ENCODE data around the gene KRTAP10-1. TPM values are rescaled to one million over a fixed set of nuclear protein-coding genes. Genes with fewer than 3 reads are reported as not detected.
"Not testable (repeated sequence)": the region's sequence is repeated elsewhere in the genome, so short reads cannot be mapped to it uniquely, and the experiment has no call there.

Gene KRTAP10-1
- total RNA-seq, 1 experiment from 2014 or later: not detected

GRCh38 chr21:44550807-44551206 is 10.8 kb upstream of the KRTAP10-1 start:
- ChIA-PET CTCF (interaction anchor here (0.7 kb wide), 1 partner anchor 77 kb away, joined by 3 read pairs; no protein-coding TSS in a partner anchor), POLR2A (no interaction called here)
- H3K9me3 ChIP-seq: peaks cover 6% of the 10 kb centered on the region
- BruUV-seq (replicated peaks): no TSS peak
- H3K27me3 ChIP-seq (replicated peaks; ENCODE audit: control insufficient read depth, insufficient read depth, low read length): no peaks in the 10 kb centered on the region; the same call in 1 of the 2 replicates
- Mint-ChIP-seq H3K9me3 (ENCODE audit: unreplicated experiment) (peaks cover 18% of the 10 kb centered on the region), H3K27me3 (ENCODE audit: insufficient read depth, unreplicated experiment) (peaks cover 5% of the 10 kb centered on the region), H3K4me1 (ENCODE audit: low read depth, unreplicated experiment) (no peaks in the 10 kb centered on the region), H3K36me3 (ENCODE audit: insufficient read depth, unreplicated experiment) (no peaks in the 10 kb centered on the region), H3K4me3 (ENCODE audit: unreplicated experiment) (no peak overlapping the region), H3K27ac (ENCODE audit: unreplicated experiment) (peak overlapping the region; percentile 59)
- H3K4me1 ChIP-seq: 0 out of 2 replicates have a peak, but pooled peaks cover 3% of the 10 kb centered on the region
- TF ChIP-seq, protein P1, sequence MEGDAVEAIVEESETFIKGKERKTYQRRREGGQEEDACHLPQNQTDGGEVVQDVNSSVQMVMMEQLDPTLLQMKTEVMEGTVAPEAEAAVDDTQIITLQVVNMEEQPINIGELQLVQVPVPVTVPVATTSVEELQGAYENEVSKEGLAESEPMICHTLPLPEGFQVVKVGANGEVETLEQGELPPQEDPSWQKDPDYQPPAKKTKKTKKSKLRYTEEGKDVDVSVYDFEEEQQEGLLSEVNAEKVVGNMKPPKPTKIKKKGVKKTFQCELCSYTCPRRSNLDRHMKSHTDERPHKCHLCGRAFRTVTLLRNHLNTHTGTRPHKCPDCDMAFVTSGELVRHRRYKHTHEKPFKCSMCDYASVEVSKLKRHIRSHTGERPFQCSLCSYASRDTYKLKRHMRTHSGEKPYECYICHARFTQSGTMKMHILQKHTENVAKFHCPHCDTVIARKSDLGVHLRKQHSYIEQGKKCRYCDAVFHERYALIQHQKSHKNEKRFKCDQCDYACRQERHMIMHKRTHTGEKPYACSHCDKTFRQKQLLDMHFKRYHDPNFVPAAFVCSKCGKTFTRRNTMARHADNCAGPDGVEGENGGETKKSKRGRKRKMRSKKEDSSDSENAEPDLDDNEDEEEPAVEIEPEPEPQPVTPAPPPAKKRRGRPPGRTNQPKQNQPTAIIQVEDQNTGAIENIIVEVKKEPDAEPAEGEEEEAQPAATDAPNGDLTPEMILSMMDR (IDR thresholded peaks at IDR 0.05; ENCODE audit: insufficient read depth in 1 of 2, low read depth in 1 of 2, low read length in 1 of 2, severe bottlenecking in 1 of 2, unreplicated experiment in 1 of 2): no peak
- intact Hi-C loops (cut with micrococcal nuclease; ENCODE audit: unreplicated experiment): no loop called here
- H3K36me3 ChIP-seq (ENCODE audit: control insufficient read depth, insufficient read depth, low read length): no peaks in the 10 kb centered on the region
- no peak overlapping the region for H3K4me3 ChIP-seq (ENCODE audit: low read depth, low read length)
- DNase-seq: no peak

GRCh38 chr21:44550285-44550684 is 10.3 kb upstream of the KRTAP10-1 start:
- H3K9me3 ChIP-seq; POLR2A ChIA-PET; H3K27me3 Mint-ChIP-seq (ENCODE audit: insufficient read depth, unreplicated experiment); BruUV-seq (replicated peaks); H3K27ac Mint-ChIP-seq (ENCODE audit: unreplicated experiment); DNase-seq; H3K4me3 Mint-ChIP-seq (ENCODE audit: unreplicated experiment); H3K36me3 ChIP-seq (ENCODE audit: control insufficient read depth, insufficient read depth, low read length); H3K36me3 Mint-ChIP-seq (ENCODE audit: insufficient read depth, unreplicated experiment); H3K4me3 ChIP-seq (ENCODE audit: low read depth, low read length); H3K27me3 ChIP-seq (replicated peaks; ENCODE audit: control insufficient read depth, insufficient read depth, low read length); intact Hi-C loops (cut with micrococcal nuclease; ENCODE audit: unreplicated experiment); H3K4me1 Mint-ChIP-seq (ENCODE audit: low read depth, unreplicated experiment); H3K4me1 ChIP-seq: not testable (repeated sequence)
- H3K9me3 Mint-ChIP-seq (ENCODE audit: unreplicated experiment): peaks cover 18% of the 10 kb centered on the region
- CTCF ChIA-PET: interaction anchor here (0.7 kb wide), 1 partner anchor 77 kb away, joined by 3 read pairs; no protein-coding TSS in a partner anchor

DNA sequence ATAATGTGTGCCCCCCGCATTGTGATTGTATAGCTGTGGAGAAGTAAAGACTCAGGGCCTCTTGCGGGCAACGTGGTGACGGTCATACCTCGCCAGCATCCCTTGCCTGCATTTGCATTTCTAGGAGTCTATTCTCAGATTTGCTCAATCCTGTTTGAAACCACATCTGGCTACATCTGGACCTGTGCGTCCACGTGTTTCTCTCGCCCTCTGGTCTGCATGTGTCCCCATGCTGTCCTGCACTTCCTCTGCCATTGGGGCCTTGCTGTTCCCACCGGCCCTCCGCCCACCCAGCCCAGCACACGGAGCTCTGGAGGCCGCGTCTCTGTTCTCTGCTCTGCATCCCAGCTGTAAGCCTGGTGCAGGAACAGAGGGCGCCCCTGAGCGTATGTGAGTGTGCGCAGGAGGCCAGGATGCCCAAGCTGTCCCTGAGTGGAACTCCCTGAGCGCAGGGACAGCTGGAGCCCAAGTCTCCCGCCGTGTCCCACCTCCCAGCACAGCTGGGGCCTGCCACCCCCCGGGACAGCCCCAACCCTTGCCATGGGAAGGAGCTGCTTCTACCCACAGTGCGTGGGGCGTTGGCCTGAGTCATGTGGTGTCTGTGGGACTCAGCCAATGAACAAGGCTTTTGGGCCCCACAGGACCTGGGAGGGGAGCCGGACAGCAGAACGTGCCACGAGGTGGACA is 9.7 kb upstream of the KRTAP10-1 start:
- Histone ChIP-seq H3K4me1 (0 out of 2 replicates have a peak, but pooled peaks cover 3% of the 10 kb centered on the region), H3K36me3 (ENCODE audit: control insufficient read depth, insufficient read depth, low read length) (no peaks in the 10 kb centered on the region), H3K9me3 (peaks cover 6% of the 10 kb centered on the region), H3K27me3 (replicated peaks; ENCODE audit: control insufficient read depth, insufficient read depth, low read length) (no peaks in the 10 kb centered on the region; the same call in 1 of the 2 replicates), H3K4me3 (ENCODE audit: low read depth, low read length) (no peak overlapping the region)
- Mint-ChIP-seq H3K4me3 (ENCODE audit: unreplicated experiment) (no peak overlapping the region), H3K27ac (ENCODE audit: unreplicated experiment) (no peak overlapping the region), H3K9me3 (ENCODE audit: unreplicated experiment) (peaks cover 18% of the 10 kb centered on the region), H3K36me3 (ENCODE audit: insufficient read depth, unreplicated experiment) (no peaks in the 10 kb centered on the region), H3K27me3 (ENCODE audit: insufficient read depth, unreplicated experiment) (peaks cover 3% of the 10 kb centered on the region), H3K4me1 (ENCODE audit: low read depth, unreplicated experiment) (no peaks in the 10 kb centered on the region)
- intact Hi-C loops (cut with micrococcal nuclease; ENCODE audit: unreplicated experiment): no loop called here
- TF ChIP-seq, protein P1 (IDR thresholded peaks at IDR 0.05; ENCODE audit: insufficient read depth in 1 of 2, low read depth in 1 of 2, low read length in 1 of 2, severe bottlenecking in 1 of 2, unreplicated experiment in 1 of 2): no peak
- ChIA-PET CTCF (no interaction called here), POLR2A (no interaction called here)
- DNase-seq: no peak
- no TSS peak for BruUV-seq (replicated peaks)
